SK-N-SH (cell line): ENCODE measurements around the gene PHC3.

ENCODE experiments used
- CTCF ChIP-seq: fragments of 200-600 bp; sonication (generic); IDR thresholded peaks from 2 replicates; pipeline ENCODE4 v1.6.1; 2017; ENCODE audit warnings: antibody characterized with exemption, mild to moderate bottlenecking, moderate library complexity
- ELF1 ChIP-seq: IDR thresholded peaks from 2 replicates; pipeline ENCODE4 v1.4.0; 2012
- EZH2phosphoT487 ChIP-seq: fragments of 200-600 bp; sonication (generic); IDR thresholded peaks from 2 replicates; pipeline ENCODE4 v1.6.1; 2017; ENCODE audit warnings: low read depth, mixed run types, mild to moderate bottlenecking, antibody characterized with exemption, moderate library complexity, borderline replicate concordance
- FOXJ3 ChIP-seq: sonication (generic); formaldehyde crosslinking; IDR thresholded peaks from 2 replicates; pipeline ENCODE4 v1.5.1; 2020; ENCODE audit warnings: mild to moderate bottlenecking, missing genetic modification reagents
- TAF1 ChIP-seq: IDR thresholded peaks from 2 replicates; pipeline ENCODE4 v1.6.1; 2012; ENCODE audit warnings: low read depth, mild to moderate bottlenecking, low read length, moderate library complexity, borderline replicate concordance
- TF ChIP-seq, protein P1 (sequence below): IDR thresholded peaks from 2 replicates; pipeline ENCODE4 v1.4.0; 2012; ENCODE audit warnings: low read depth, borderline replicate concordance
- TF ChIP-seq, protein P2 (sequence below): IDR thresholded peaks from 2 replicates; pipeline ENCODE4 v1.6.1; 2012; ENCODE audit warnings: mild to moderate bottlenecking, low read depth, low read length, moderate library complexity

DNA sequence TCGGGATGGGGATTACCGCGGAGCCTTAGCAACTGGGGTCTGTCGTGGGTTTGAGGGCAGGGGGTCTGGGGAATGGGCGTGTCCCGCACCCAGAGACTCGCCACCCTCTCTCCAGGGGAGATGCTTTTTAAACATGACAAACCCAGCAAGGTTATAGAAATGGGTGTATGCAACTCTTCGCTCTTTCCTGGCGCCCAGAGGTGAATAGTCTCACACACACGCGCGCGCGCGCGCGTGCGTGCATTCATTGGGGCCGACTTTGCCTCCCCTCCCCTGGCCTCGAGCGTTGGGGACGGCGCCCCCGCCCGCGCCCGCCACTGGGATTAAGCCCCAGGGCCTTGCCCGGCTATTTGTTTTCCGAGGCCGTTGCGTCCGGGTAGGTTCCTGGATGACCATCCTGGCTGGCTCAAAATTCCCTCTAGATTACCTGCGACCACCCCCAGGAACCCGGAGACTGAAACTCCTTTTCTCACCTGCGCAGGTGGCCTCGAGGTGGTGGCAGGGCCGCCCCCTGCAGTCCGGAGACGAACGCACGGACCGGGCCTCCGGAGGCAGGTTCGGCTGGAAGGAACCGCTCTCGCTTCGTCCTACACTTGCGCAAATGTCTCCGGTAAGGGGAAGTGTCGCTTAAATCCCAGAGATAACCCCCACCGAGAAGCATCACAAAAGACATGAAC, 143.0 kb downstream of the PHC3 start:
- TF ChIP-seq TAF1 (no peak), CTCF (no peak), EZH2phosphoT487 (no peak), ELF1 (no peak), FOXJ3 (CRISPR knock-in tag) (no peak)
- TF ChIP-seq, protein P1, sequence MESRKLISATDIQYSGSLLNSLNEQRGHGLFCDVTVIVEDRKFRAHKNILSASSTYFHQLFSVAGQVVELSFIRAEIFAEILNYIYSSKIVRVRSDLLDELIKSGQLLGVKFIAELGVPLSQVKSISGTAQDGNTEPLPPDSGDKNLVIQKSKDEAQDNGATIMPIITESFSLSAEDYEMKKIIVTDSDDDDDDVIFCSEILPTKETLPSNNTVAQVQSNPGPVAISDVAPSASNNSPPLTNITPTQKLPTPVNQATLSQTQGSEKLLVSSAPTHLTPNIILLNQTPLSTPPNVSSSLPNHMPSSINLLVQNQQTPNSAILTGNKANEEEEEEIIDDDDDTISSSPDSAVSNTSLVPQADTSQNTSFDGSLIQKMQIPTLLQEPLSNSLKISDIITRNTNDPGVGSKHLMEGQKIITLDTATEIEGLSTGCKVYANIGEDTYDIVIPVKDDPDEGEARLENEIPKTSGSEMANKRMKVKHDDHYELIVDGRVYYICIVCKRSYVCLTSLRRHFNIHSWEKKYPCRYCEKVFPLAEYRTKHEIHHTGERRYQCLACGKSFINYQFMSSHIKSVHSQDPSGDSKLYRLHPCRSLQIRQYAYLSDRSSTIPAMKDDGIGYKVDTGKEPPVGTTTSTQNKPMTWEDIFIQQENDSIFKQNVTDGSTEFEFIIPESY: no peak
- TF ChIP-seq, protein P2, sequence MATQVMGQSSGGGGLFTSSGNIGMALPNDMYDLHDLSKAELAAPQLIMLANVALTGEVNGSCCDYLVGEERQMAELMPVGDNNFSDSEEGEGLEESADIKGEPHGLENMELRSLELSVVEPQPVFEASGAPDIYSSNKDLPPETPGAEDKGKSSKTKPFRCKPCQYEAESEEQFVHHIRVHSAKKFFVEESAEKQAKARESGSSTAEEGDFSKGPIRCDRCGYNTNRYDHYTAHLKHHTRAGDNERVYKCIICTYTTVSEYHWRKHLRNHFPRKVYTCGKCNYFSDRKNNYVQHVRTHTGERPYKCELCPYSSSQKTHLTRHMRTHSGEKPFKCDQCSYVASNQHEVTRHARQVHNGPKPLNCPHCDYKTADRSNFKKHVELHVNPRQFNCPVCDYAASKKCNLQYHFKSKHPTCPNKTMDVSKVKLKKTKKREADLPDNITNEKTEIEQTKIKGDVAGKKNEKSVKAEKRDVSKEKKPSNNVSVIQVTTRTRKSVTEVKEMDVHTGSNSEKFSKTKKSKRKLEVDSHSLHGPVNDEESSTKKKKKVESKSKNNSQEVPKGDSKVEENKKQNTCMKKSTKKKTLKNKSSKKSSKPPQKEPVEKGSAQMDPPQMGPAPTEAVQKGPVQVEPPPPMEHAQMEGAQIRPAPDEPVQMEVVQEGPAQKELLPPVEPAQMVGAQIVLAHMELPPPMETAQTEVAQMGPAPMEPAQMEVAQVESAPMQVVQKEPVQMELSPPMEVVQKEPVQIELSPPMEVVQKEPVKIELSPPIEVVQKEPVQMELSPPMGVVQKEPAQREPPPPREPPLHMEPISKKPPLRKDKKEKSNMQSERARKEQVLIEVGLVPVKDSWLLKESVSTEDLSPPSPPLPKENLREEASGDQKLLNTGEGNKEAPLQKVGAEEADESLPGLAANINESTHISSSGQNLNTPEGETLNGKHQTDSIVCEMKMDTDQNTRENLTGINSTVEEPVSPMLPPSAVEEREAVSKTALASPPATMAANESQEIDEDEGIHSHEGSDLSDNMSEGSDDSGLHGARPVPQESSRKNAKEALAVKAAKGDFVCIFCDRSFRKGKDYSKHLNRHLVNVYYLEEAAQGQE: no peak
